B cell (primary cell): Measurements from ENCODE around the gene SYNE2. TPM values are rescaled to one million over a fixed set of nuclear protein-coding genes. Genes with fewer than 3 reads are reported as not detected.

ENCODE experiments used
- ATAC-seq: fragments of 200-7000 bp; cut with Tn5 transposase; one replicate; pipeline ENCODE4 v1.10.0; 2021; ENCODE audit warnings: low read depth, mild to moderate bottlenecking, moderate number of reproducible peaks, moderate library complexity
- CTCF ChIA-PET: fragments of 350-600 bp; sonication (Branson Sonifier 250); formaldehyde crosslinking; loops from one replicate; lab custom pipeline; 2021; ENCODE audit warnings: antibody characterized with exemption, inconsistent platforms; lab: Charles Lee
- POLR2A ChIA-PET: fragments of 350-600 bp; sonication (Branson Sonifier 250); formaldehyde crosslinking; loops from one replicate; lab custom pipeline; 2021; ENCODE audit warnings: antibody characterized with exemption; lab: Charles Lee
- DNase-seq: peaks from one replicate; pipeline ENCODE4 v3.0.0; 2013
- H2AFZ ChIP-seq: 2 replicates; pipeline ENCODE4 v1.6.1; 2012; ENCODE audit warnings: mild to moderate bottlenecking, low read depth, low read length; ENCODE audit not compliant: insufficient read depth, poor library complexity, severe bottlenecking
- H3K27ac ChIP-seq, 2 donors: 1 replicate in 1 of 2; 2 replicates in 1 of 2; pipeline ENCODE4 v1.5.1; 2012 to 2013; ENCODE audit warnings: low read length in 2 of 2, mild to moderate bottlenecking in 2 of 2, moderate library complexity in 1 of 2
- H3K27me3 ChIP-seq, 4 experiments: fragments of 200-600 bp in 1 of 4; sonication (generic) in 1 of 4; replicated peaks in 1 of 4; 1 replicate in 2 of 4; 2 replicates in 2 of 4; pipeline versions ENCODE4 v1.6.1 to v1.7.0; 2013 to 2016; ENCODE audit warnings: low read length in 3 of 4, mild to moderate bottlenecking in 2 of 4, mixed read lengths in 1 of 4, moderate library complexity in 1 of 4; ENCODE audit not compliant: insufficient read depth in 4 of 4, control insufficient read depth in 3 of 4; ENCODE audit errors: control extremely low read depth in 1 of 4
- H3K36me3 ChIP-seq, 2 experiments: replicated peaks in 1 of 2; 1 replicate in 1 of 2; 2 replicates in 1 of 2; pipeline versions ENCODE4 v1.6.1 to v1.7.1; 2013; ENCODE audit warnings: low read length in 1 of 2; ENCODE audit not compliant: insufficient read depth in 2 of 2, control insufficient read depth in 1 of 2; ENCODE audit errors: control extremely low read depth in 1 of 2, extremely low read depth in 1 of 2
- H3K4me1 ChIP-seq, 2 donors: fragments of 200-600 bp in 1 of 2; sonication (generic) in 1 of 2; 1 replicate in 1 of 2; 2 replicates in 1 of 2; pipeline versions ENCODE4 v1.5.1 to v1.6.1; 2013 to 2017; ENCODE audit warnings: low read length in 2 of 2; ENCODE audit not compliant: control insufficient read depth in 2 of 2, insufficient read depth in 2 of 2
- H3K4me2 ChIP-seq: replicated peaks from 2 replicates; pipeline ENCODE3; 2012; ENCODE audit warnings: mild to moderate bottlenecking, low read depth, low read length; ENCODE audit not compliant: poor library complexity, severe bottlenecking
- H3K4me3 ChIP-seq, 5 experiments: fragments of 200-600 bp in 1 of 5; sonication (generic) in 1 of 5; 1 replicate in 3 of 5; 2 replicates in 2 of 5; pipeline versions ENCODE4 v1.5.1 to v1.7.0; 2011 to 2016; ENCODE audit warnings: low read length in 4 of 5, mild to moderate bottlenecking in 4 of 5, low read depth in 2 of 5, control low read depth in 1 of 5, moderate library complexity in 1 of 5; ENCODE audit not compliant: insufficient read depth in 1 of 5; ENCODE audit errors: control extremely low read depth in 1 of 5, extremely low read depth in 1 of 5
- H3K79me2 ChIP-seq: fragments of 200-600 bp; sonication (generic); one replicate; pipeline ENCODE4 v1.6.0; 2016; ENCODE audit warnings: low read length; ENCODE audit not compliant: control insufficient read depth, insufficient read depth
- H3K9ac ChIP-seq: fragments of 200-600 bp; sonication (generic); 2 replicates; pipeline ENCODE4 v1.6.1; 2017; ENCODE audit warnings: mild to moderate bottlenecking, low read length, moderate library complexity
- H3K9me3 ChIP-seq, 3 donors: one replicate each; pipeline versions ENCODE4 v1.6.1 to v1.7.1; 2013; ENCODE audit warnings: low read length in 2 of 3; ENCODE audit not compliant: control insufficient read depth in 2 of 3, insufficient read depth in 1 of 3; ENCODE audit errors: control extremely low read depth in 1 of 3
- H4K20me1 ChIP-seq: 2 replicates; pipeline ENCODE4 v1.6.0; 2012; ENCODE audit warnings: mild to moderate bottlenecking, low read length; ENCODE audit not compliant: insufficient read depth, control insufficient read depth, poor library complexity, severe bottlenecking
- H3K27ac Mint-ChIP-seq: one replicate; pipeline ENCODE4 v1.8.0; 2021; ENCODE audit warnings: mixed read lengths
- H3K27me3 Mint-ChIP-seq: one replicate; pipeline ENCODE4 v1.8.0; 2021; ENCODE audit warnings: mixed read lengths
- H3K4me1 Mint-ChIP-seq: one replicate; pipeline ENCODE4 v1.8.0; 2021; ENCODE audit warnings: mixed read lengths
- H3K4me3 Mint-ChIP-seq: one replicate; pipeline ENCODE4 v1.8.0; 2021; ENCODE audit warnings: mixed read lengths
- H3K9me3 Mint-ChIP-seq: one replicate; pipeline ENCODE4 v1.8.0; 2022; ENCODE audit warnings: mixed read lengths; ENCODE audit not compliant: insufficient read depth
- EZH2 ChIP-seq: IDR thresholded peaks from 2 replicates; pipeline ENCODE4 v1.6.1; 2012; ENCODE audit warnings: borderline replicate concordance, low read depth, mild to moderate bottlenecking, moderate library complexity, low read length; ENCODE audit not compliant: insufficient read depth, poor library complexity, severe bottlenecking
- WGBS: methylation state at CpG from one replicate; pipeline ENCODE4 v1.1.5; 2013; ENCODE audit warnings: missing lambda C conversion rate; ENCODE audit not compliant: insufficient coverage; 5-methylcytosine and 5-hydroxymethylcytosine counted together
- intact Hi-C: fragments of 100-400 bp; cut with micrococcal nuclease; formaldehyde crosslinking; loops from one replicate; pipeline ENCODE4 v1.10.0; 2022
- polyA plus RNA-seq: library from polyadenylated mRNA; depleted of rRNA; stranded (reverse); fragments of >200 nt; gene quantifications from 2 replicates; pipeline ENCODE4 v1.2.3, GENCODE V29; 2012
- total RNA-seq, 2 donors: library from RNA; stranded (reverse); fragments of 120-200 nt in 1 of 2; gene quantifications; 1 replicate in 1 of 2; 2 replicates in 1 of 2; pipeline versions ENCODE4 v1.2.3 to v1.2.4, GENCODE V29; 2013 to 2022
- TF ChIP-seq, protein P1 (sequence below): fragments of 200-600 bp; IDR thresholded peaks from one replicate; pipeline ENCODE4 v1.8.0; 2022; ENCODE audit warnings: antibody characterized with exemption, mild to moderate bottlenecking

The SYNE2 gene
- total and polyA plus RNA-seq, 2 donors (not counting 1 experiment from before 2014, with no cell fraction given), result 39.5 to 105 TPM

DNA sequence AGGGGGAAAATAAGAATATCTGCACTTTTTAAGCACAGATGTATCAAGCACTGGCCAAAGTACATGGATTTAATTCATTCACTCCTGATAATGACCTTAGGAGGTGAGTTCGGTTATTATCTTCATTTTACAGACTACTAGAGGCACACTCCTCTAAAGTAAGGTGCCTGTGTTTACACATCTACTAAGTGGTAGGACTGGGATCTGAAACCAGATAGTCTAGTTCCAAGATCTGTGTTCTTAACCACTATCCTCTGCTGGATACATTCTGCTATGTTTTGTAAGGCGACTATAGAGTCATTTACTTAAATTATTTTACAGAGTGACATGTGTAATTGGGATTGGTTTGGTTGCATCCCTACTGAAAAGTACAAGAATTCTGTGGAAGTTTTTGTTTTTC is 266.1 kb downstream of the SYNE2 start:
- ChIA-PET POLR2A (no interaction called here), CTCF (no interaction called here)
- Mint-ChIP-seq H3K27me3 (no peaks in the 10 kb centered on the region), H3K9me3 (no peaks in the 10 kb centered on the region), H3K4me1 (no peaks in the 10 kb centered on the region), H3K27ac (no peak overlapping the region), H3K4me3 (no peak overlapping the region)
- Histone ChIP-seq H3K36me3 (peaks cover 0 to 10% of the 10 kb centered on the region in 2 experiments), H3K4me2 (no peak overlapping the region), H2AFZ (no peak overlapping the region), H3K4me3 (no peak overlapping the region), H3K27ac (no peak overlapping the region), H3K4me1 (no peaks in the 10 kb centered on the region), H4K20me1 (no peaks in the 10 kb centered on the region), H3K79me2 (no peaks in the 10 kb centered on the region), H3K9me3 (no peaks in the 10 kb centered on the region), H3K27me3 (no peaks in the 10 kb centered on the region), H3K9ac (no peak overlapping the region)
- DNase-seq (no peak), ATAC-seq (no peak)
- intact Hi-C loops, result no loop called here
- no CpG with 5 or more reads among the region's 2 CpGs for WGBS
- no peak for TF ChIP-seq EZH2
- TF ChIP-seq, protein P1, sequence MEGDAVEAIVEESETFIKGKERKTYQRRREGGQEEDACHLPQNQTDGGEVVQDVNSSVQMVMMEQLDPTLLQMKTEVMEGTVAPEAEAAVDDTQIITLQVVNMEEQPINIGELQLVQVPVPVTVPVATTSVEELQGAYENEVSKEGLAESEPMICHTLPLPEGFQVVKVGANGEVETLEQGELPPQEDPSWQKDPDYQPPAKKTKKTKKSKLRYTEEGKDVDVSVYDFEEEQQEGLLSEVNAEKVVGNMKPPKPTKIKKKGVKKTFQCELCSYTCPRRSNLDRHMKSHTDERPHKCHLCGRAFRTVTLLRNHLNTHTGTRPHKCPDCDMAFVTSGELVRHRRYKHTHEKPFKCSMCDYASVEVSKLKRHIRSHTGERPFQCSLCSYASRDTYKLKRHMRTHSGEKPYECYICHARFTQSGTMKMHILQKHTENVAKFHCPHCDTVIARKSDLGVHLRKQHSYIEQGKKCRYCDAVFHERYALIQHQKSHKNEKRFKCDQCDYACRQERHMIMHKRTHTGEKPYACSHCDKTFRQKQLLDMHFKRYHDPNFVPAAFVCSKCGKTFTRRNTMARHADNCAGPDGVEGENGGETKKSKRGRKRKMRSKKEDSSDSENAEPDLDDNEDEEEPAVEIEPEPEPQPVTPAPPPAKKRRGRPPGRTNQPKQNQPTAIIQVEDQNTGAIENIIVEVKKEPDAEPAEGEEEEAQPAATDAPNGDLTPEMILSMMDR, result no peak

DNA sequence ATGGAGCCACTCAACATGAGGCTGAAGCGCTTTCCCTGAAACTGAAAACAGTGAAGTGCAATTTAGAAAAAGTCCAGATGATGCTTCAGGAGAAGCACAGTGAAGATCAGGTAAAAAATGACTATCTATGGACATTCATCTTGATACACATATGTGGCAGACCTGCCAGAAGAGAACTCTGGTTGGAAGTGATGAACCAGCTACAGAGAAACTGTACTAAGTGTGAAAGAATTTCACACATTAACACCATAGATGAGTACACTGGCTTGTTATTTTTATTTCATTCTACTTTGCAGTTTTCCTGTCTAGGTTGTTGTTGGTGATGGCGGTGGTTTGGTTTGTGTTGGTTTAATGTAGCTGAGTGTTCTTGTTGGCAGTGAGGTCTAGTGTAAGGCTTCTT is 266.7 kb downstream of the SYNE2 start:
- H3K9me3 Mint-ChIP-seq, result no peaks in the 10 kb centered on the region
- intact Hi-C loops, result no loop called here
- no peaks in the 10 kb centered on the region for H3K4me1 Mint-ChIP-seq
- no peak for TF ChIP-seq EZH2
- TF ChIP-seq, protein P1, result no peak
- no peak overlapping the region for H3K27ac ChIP-seq
- no peak overlapping the region for H3K4me3 Mint-ChIP-seq
- no peaks in the 10 kb centered on the region for H3K79me2 ChIP-seq
- ATAC-seq, result no peak
- ChIA-PET CTCF (no interaction called here), POLR2A (no interaction called here)
- DNase-seq, result no peak
- no peak overlapping the region for H3K4me2 ChIP-seq
- H4K20me1 ChIP-seq, result no peaks in the 10 kb centered on the region
- WGBS, result 90% methylated on average over 2 of the region's 2 CpGs
- H3K27me3 ChIP-seq, result no peaks in the 10 kb centered on the region
- peaks cover 0 to 10% of the 10 kb centered on the region in 2 experiments for H3K36me3 ChIP-seq
- no peak overlapping the region for H2AFZ ChIP-seq
- H3K27ac Mint-ChIP-seq, result no peak overlapping the region
- H3K9ac ChIP-seq, result no peak overlapping the region
- no peak overlapping the region for H3K4me3 ChIP-seq
- no peaks in the 10 kb centered on the region for H3K4me1 ChIP-seq
- no peaks in the 10 kb centered on the region for H3K27me3 Mint-ChIP-seq
- H3K9me3 ChIP-seq, result no peaks in the 10 kb centered on the region
